Common myeloid progenitor, CD34-positive (primary cell): ENCODE measurements around the gene CYS1.

Experiments
- CTCF ChIA-PET: fragments of 350-600 bp; sonication (Branson Sonifier 250); formaldehyde crosslinking; loops from one replicate; lab custom pipeline; 2021; ENCODE audit warnings: antibody characterized with exemption; lab: Charles Lee
- POLR2A ChIA-PET: fragments of 350-600 bp; sonication (Branson Sonifier 250); formaldehyde crosslinking; loops from one replicate; lab custom pipeline; 2021; ENCODE audit warnings: antibody characterized with exemption; lab: Charles Lee
- DNase-seq, 3 donors: peaks; one replicate each; pipeline versions ENCODE4 v3.0.0 to v3.0.0-alpha.2; 2013
- H3K27ac ChIP-seq, 2 experiments: 1 replicate in 1 of 2; 2 replicates in 1 of 2; pipeline ENCODE4 v1.7.0; 2013; ENCODE audit warnings: inconsistent platforms in 2 of 2, low read length in 2 of 2, mild to moderate bottlenecking in 2 of 2, low read depth in 1 of 2, moderate library complexity in 1 of 2; ENCODE audit not compliant: severe bottlenecking in 2 of 2, insufficient read depth in 1 of 2, poor library complexity in 1 of 2
- H3K27me3 ChIP-seq, 5 experiments: replicated peaks in 2 of 5; 1 replicate in 3 of 5; 2 replicates in 2 of 5; pipeline versions ENCODE4 v1.6.1 to v1.7.0; 2013; ENCODE audit warnings: low read length in 4 of 5, mild to moderate bottlenecking in 2 of 5, moderate library complexity in 2 of 5, inconsistent platforms in 1 of 5; ENCODE audit not compliant: insufficient read depth in 5 of 5, control insufficient read depth in 4 of 5
- H3K36me3 ChIP-seq, 4 experiments: 1 replicate in 2 of 4; 2 replicates in 2 of 4; pipeline versions ENCODE4 v1.6.1 to v1.7.0; 2013; ENCODE audit warnings: low read length in 3 of 4, control low read depth in 1 of 4, mild to moderate bottlenecking in 1 of 4; ENCODE audit not compliant: control insufficient read depth in 4 of 4, insufficient read depth in 4 of 4
- H3K4me1 ChIP-seq, 4 experiments: 1 replicate in 3 of 4; 2 replicates in 1 of 4; pipeline versions ENCODE4 v1.6.1 to v1.7.1; 2013; ENCODE audit warnings: low read length in 3 of 4, mild to moderate bottlenecking in 3 of 4, control low read depth in 1 of 4, inconsistent platforms in 1 of 4, moderate library complexity in 1 of 4; ENCODE audit not compliant: control insufficient read depth in 4 of 4, insufficient read depth in 4 of 4; ENCODE audit errors: control extremely low read depth in 1 of 4
- H3K4me3 ChIP-seq, 7 experiments: 1 replicate in 4 of 7; 2 replicates in 3 of 7; pipeline versions ENCODE4 v1.5.1 to v1.7.0; 2013; ENCODE audit warnings: mild to moderate bottlenecking in 7 of 7, low read length in 6 of 7, moderate library complexity in 6 of 7, inconsistent platforms in 2 of 7, low read depth in 2 of 7, control low read depth in 1 of 7; ENCODE audit not compliant: insufficient read depth in 4 of 7, control insufficient read depth in 1 of 7; ENCODE audit errors: extremely low read depth in 1 of 7
- H3K9me3 ChIP-seq, 5 experiments: 1 replicate in 4 of 5; 2 replicates in 1 of 5; pipeline versions ENCODE4 v1.6.1 to v1.7.1; 2013; ENCODE audit warnings: low read length in 4 of 5, mild to moderate bottlenecking in 2 of 5, inconsistent platforms in 1 of 5, low read depth in 1 of 5, moderate library complexity in 1 of 5; ENCODE audit not compliant: control insufficient read depth in 4 of 5, insufficient read depth in 2 of 5; ENCODE audit errors: control extremely low read depth in 1 of 5
- WGBS: methylation state at CpG from one replicate; pipeline ENCODE4 v1.1.5; 2013; ENCODE audit not compliant: insufficient coverage; 5-methylcytosine and 5-hydroxymethylcytosine counted together

CYS1 gene

GRCh38 chr2:10022445-10022844 is 57.8 kb downstream of the CYS1 start:
- Histone ChIP-seq H3K9me3 (peaks cover 0 to 7% (median 0%) of the 10 kb centered on the region in 5 experiments), H3K36me3 (no peaks in the 10 kb centered on the region), H3K27me3 (no peaks in the 10 kb centered on the region), H3K27ac (no peak overlapping the region), H3K4me1 (peaks cover 0 to 4% (median 1%) of the 10 kb centered on the region in 4 experiments), H3K4me3 (no peak overlapping the region)
- POLR2A ChIA-PET = no interaction called here
- no peak for DNase-seq
- CTCF ChIA-PET = interaction anchor here (0.8 to 1.6 kb wide), 2 partner anchors 12 to 209 kb away, joined by 3 to 5 read pairs; no protein-coding TSS in a partner anchor
- 100% methylated on average over 4 of the region's 4 CpGs for WGBS

GRCh38 chr2:10022041-10022421 is 58.2 kb downstream of the CYS1 start:
- no peaks in the 10 kb centered on the region for H3K36me3 ChIP-seq
- DNase-seq = no peak
- ChIA-PET POLR2A (interaction anchor here (1.0 kb wide), 1 partner anchor 38 kb away, joined by 3 read pairs; no protein-coding TSS in a partner anchor), CTCF (interaction anchor here (0.8 to 1.6 kb wide), 4 partner anchors 12 to 209 kb away, joined by 3 to 5 read pairs (median 3); no protein-coding TSS in a partner anchor)
- H3K9me3 ChIP-seq = peaks cover 0 to 10% (median 3%) of the 10 kb centered on the region in 5 experiments
- 97% methylated on average over 12 of the region's 16 CpGs for WGBS
- no peak overlapping the region for H3K27ac ChIP-seq
- H3K4me1 ChIP-seq = peaks cover 0 to 4% (median 1%) of the 10 kb centered on the region in 4 experiments
- no peak overlapping the region for H3K4me3 ChIP-seq
- H3K27me3 ChIP-seq = peaks cover 0 to under 1% (median 0%) of the 10 kb centered on the region in 5 experiments

DNA sequence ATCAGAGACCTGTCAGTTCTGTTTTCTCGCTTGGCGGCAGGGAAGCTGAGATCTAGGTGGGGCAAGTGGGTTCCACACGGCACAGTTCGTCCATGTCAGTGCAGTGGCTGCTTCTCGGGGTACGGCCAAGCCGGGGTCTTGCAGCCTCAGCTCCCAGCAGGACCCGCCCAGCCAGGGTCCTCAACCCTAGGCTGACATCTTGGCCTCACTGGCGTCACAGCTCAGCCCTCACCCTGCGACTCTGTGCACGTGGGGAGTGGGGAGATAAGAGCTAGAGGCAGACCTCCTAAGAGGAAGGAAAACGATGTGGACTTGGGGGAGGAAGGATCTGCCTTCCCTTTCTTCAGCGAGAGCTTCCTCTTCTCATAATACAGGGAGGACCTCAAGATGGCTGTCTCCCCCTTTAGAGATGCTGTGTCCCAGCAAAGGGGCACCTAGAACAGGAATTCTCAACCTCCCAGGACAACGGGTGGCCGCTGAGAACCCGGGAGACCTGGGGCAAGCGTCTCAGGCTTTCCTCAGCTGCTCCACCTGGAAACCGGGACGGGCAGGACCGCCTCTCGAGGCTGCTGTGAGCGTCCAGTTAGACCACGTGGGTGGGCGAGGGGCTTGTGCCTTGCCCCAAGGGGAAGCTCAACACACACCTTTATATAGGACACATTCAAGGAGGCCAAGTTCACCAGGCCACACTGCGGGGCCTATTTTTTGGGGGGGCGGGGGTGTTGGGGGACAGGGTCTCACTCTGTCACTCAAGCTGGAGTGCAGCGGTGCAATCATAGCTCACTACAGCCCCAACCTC is 60.4 kb downstream of the CYS1 start:
- ChIA-PET POLR2A (interaction anchor here (1.0 kb wide), 1 partner anchor 9 kb away, joined by 3 read pairs; no protein-coding TSS in a partner anchor), CTCF (interaction anchor here (0.8 to 3.6 kb wide), 6 partner anchors 9 to 36 kb away, joined by 3 to 15 read pairs (median 4); no protein-coding TSS in a partner anchor)
- Histone ChIP-seq H3K9me3 (peaks cover 0 to 12% (median 7%) of the 10 kb centered on the region in 5 experiments), H3K4me3 (no peak overlapping the region), H3K4me1 (peaks cover 0 to 4% (median 1%) of the 10 kb centered on the region in 4 experiments), H3K36me3 (no peaks in the 10 kb centered on the region), H3K27me3 (peaks cover 0 to 5% (median 0%) of the 10 kb centered on the region in 5 experiments), H3K27ac (no peak overlapping the region)
- DNase-seq = no peak
- 82% methylated on average over 17 of the region's 27 CpGs for WGBS

- ChIA-PET POLR2A (no interaction called here), CTCF (interaction anchor here (0.8 to 3.6 kb wide), 3 partner anchors 12 to 35 kb away, joined by 3 to 15 read pairs (median 5); no protein-coding TSS in a partner anchor)
- Histone ChIP-seq H3K4me1 (peaks cover 0 to 4% (median 1%) of the 10 kb centered on the region in 4 experiments), H3K9me3 (peaks cover 0 to 12% (median 7%) of the 10 kb centered on the region in 5 experiments), H3K4me3 (no peak overlapping the region), H3K27me3 (peaks cover 0 to 5% (median 0%) of the 10 kb centered on the region in 5 experiments), H3K27ac (no peak overlapping the region), H3K36me3 (no peaks in the 10 kb centered on the region)
- no peak for DNase-seq
- WGBS = 100% methylated on average over 4 of the region's 8 CpGs
Observed at GRCh38 chr2:10019174-10019573, 61.0 kb downstream of the CYS1 start.

- no peak for DNase-seq
- H3K27me3 ChIP-seq = peaks cover 0 to 5% (median 0%) of the 10 kb centered on the region in 5 experiments
- 93% methylated on average over 5 of the region's 5 CpGs for WGBS
- no peak overlapping the region for H3K27ac ChIP-seq
- ChIA-PET CTCF (interaction anchor here (0.9 to 3.6 kb wide), 4 partner anchors 9 to 33 kb away, joined by 3 to 15 read pairs (median 4); no protein-coding TSS in a partner anchor), POLR2A (interaction anchor here (1.0 kb wide), 1 partner anchor 9 kb away, joined by 4 read pairs; no protein-coding TSS in a partner anchor)
- peaks cover 0 to 12% (median 8%) of the 10 kb centered on the region in 5 experiments for H3K9me3 ChIP-seq
- no peak overlapping the region for H3K4me3 ChIP-seq
- H3K4me1 ChIP-seq = peaks cover 0 to 4% (median 1%) of the 10 kb centered on the region in 4 experiments
- H3K36me3 ChIP-seq = no peaks in the 10 kb centered on the region
Observed at GRCh38 chr2:10017313-10017941, 62.8 kb downstream of the CYS1 start.

DNA sequence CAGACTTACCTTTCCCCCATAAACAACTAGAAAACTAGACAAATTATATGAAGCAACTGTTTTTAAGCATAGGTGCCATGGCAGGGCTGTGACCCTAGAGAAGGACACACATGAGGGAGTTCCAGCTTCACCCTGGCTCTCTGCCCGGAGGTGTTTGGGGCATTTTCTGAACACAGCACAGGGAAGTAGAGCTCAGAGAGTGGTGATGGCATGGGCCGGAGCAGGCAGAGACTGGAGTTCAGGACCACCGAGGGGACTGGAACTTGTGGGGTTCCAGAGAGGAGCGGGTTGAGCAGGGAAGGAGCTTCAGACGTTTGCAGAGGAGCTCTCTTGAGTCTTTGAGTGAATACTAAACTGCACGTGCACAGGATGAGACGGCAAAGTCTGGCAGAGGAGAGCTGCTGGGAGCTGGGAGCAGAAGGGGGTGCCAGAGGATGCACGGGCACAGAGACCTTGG is 63.4 kb downstream of the CYS1 start:
- no peak for DNase-seq
- peaks cover 0 to 12% (median 8%) of the 10 kb centered on the region in 5 experiments for H3K9me3 ChIP-seq
- no peaks in the 10 kb centered on the region for H3K36me3 ChIP-seq
- no peak overlapping the region for H3K4me3 ChIP-seq
- H3K4me1 ChIP-seq = peaks cover 0 to 4% (median 1%) of the 10 kb centered on the region in 4 experiments
- peaks cover 0 to 5% (median 0%) of the 10 kb centered on the region in 5 experiments for H3K27me3 ChIP-seq
- WGBS = 82% methylated on average over 6 of the region's 8 CpGs
- ChIA-PET CTCF (interaction anchor here (0.9 to 1.3 kb wide), 3 partner anchors 8 to 18 kb away, joined by 3 to 4 read pairs (median 4); no protein-coding TSS in a partner anchor), POLR2A (interaction anchor here (1.0 kb wide), 1 partner anchor 10 kb away, joined by 4 read pairs; no protein-coding TSS in a partner anchor)
- no peak overlapping the region for H3K27ac ChIP-seq
